Fibroblast of lung (primary cell): ENCODE results near the gene RRP12. TPM values are rescaled to one million over a fixed set of nuclear protein-coding genes. Genes with fewer than 3 reads are reported as not detected.

Experiments
- DNase-seq, 2 donors: peaks; one replicate each; pipeline versions ENCODE4 v3.0.0 to v3.0.0-alpha.2; 2010; ENCODE audit warnings: low read depth in 2 of 2
- H2AFZ ChIP-seq: 2 replicates; pipeline ENCODE4 v1.5.1; 2012; ENCODE audit warnings: low read length, control low read depth, inconsistent platforms
- H3K27ac ChIP-seq: 2 replicates; pipeline ENCODE4 v1.5.1; 2011; ENCODE audit warnings: low read length, control low read depth; ENCODE audit not compliant: insufficient read depth
- H3K27me3 ChIP-seq: 2 replicates; pipeline ENCODE4 v1.5.1; 2011; ENCODE audit warnings: mild to moderate bottlenecking, low read length; ENCODE audit not compliant: control insufficient read depth, insufficient read depth
- H3K36me3 ChIP-seq: 2 replicates; pipeline ENCODE4 v1.5.1; 2011; ENCODE audit warnings: low read length; ENCODE audit not compliant: control insufficient read depth, insufficient read depth
- H3K4me1 ChIP-seq: 2 replicates; pipeline ENCODE4 v1.5.1; 2011; ENCODE audit warnings: low read length; ENCODE audit not compliant: control insufficient read depth, insufficient read depth; ENCODE audit errors: extremely low read depth
- H3K4me2 ChIP-seq: 2 replicates; pipeline ENCODE4 v1.5.1; 2011; ENCODE audit warnings: low read length, control low read depth; ENCODE audit not compliant: insufficient read depth; ENCODE audit errors: extremely low read depth
- H3K4me3 ChIP-seq, 4 experiments: fragments of 200-600 bp in 1 of 4; sonication (generic) in 1 of 4; replicated peaks in 1 of 4; 2 replicates each; pipeline ENCODE4 v1.5.1; 2011 to 2016; ENCODE audit warnings: low read length in 4 of 4, low read depth in 3 of 4, mild to moderate bottlenecking in 3 of 4, control low read depth in 2 of 4, inconsistent platforms in 1 of 4, mixed read lengths in 1 of 4; ENCODE audit not compliant: insufficient read depth in 1 of 4; ENCODE audit errors: control extremely low read depth in 1 of 4
- H3K79me2 ChIP-seq: 2 replicates; pipeline ENCODE4 v1.5.1; 2012; ENCODE audit warnings: mild to moderate bottlenecking, low read length, inconsistent platforms; ENCODE audit not compliant: control insufficient read depth, insufficient read depth
- H3K9ac ChIP-seq: 2 replicates; pipeline ENCODE4 v1.5.1; 2011; ENCODE audit warnings: mild to moderate bottlenecking, low read length, control low read depth; ENCODE audit not compliant: insufficient read depth
- H3K9me3 ChIP-seq: 2 replicates; pipeline ENCODE4 v1.5.1; 2012; ENCODE audit warnings: low read depth, low read length; ENCODE audit not compliant: control insufficient read depth, insufficient read depth
- H4K20me1 ChIP-seq: 2 replicates; pipeline ENCODE4 v1.5.1; 2011; ENCODE audit warnings: low read length; ENCODE audit not compliant: control insufficient read depth, insufficient read depth; ENCODE audit errors: extremely low read depth
- CTCF ChIP-seq, 2 donors: IDR thresholded peaks in 1 of 2; conservative IDR thresholded peaks in 1 of 2; 1 replicate in 1 of 2; 2 replicates in 1 of 2; pipeline ENCODE4 v1.5.1; 2011 to 2012; ENCODE audit warnings: low read length in 2 of 2, control low read depth in 1 of 2, inconsistent platforms in 1 of 2, low read depth in 1 of 2, mild to moderate bottlenecking in 1 of 2
- EZH2 ChIP-seq: IDR thresholded peaks from 2 replicates; pipeline ENCODE4 v1.5.1; 2012; ENCODE audit warnings: low read length, control low read depth, mild to moderate bottlenecking; ENCODE audit errors: missing control alignments
- polyA plus RNA-seq, 2 donors: library from polyadenylated mRNA; depleted of rRNA in 1 of 2; stranded (reverse) in 1 of 2; unstranded in 1 of 2; fragments of >200 nt; gene quantifications; 2 replicates each; pipeline ENCODE4 v1.2.1, GENCODE V29; 2011 to 2012; ENCODE audit warnings: missing spikeins in 1 of 2
- total RNA-seq: library from RNA; depleted of rRNA; stranded (reverse); fragments of >200 nt; gene quantifications from 2 replicates; pipeline ENCODE4 v1.2.1, GENCODE V29; 2014

RRP12 gene
- total and polyA plus RNA-seq, 2 donors (not counting 1 experiment from before 2014, with no cell fraction given): 6.1 to 10.7 TPM

GRCh38 chr10:97323501-97323900 lies 77.6 kb downstream of the RRP12 start:
- TF ChIP-seq CTCF (conservative IDR thresholded peaks at IDR 0.05 in 1 of 2, IDR thresholded peaks at IDR 0.05 in 1 of 2; ENCODE audit: low read depth in 1 of 2, low read length in 2 of 2) (no peak), EZH2 (no peak)
- Histone ChIP-seq H2AFZ (no peak overlapping the region), H3K9me3 (no peaks in the 10 kb centered on the region), H3K36me3 (no peaks in the 10 kb centered on the region), H3K4me3 (no peak overlapping the region), H3K4me2 (no peak overlapping the region), H3K79me2 (no peaks in the 10 kb centered on the region), H3K9ac (no peak overlapping the region), H4K20me1 (no peaks in the 10 kb centered on the region), H3K27ac (no peak overlapping the region), H3K4me1 (peaks cover 4% of the 10 kb centered on the region), H3K27me3 (no peaks in the 10 kb centered on the region)
- no peak for DNase-seq

- DNase-seq: no peak
- Histone ChIP-seq H2AFZ (no peak overlapping the region), H3K36me3 (no peaks in the 10 kb centered on the region), H3K79me2 (no peaks in the 10 kb centered on the region), H3K9ac (no peak overlapping the region), H3K9me3 (no peaks in the 10 kb centered on the region), H3K27me3 (no peaks in the 10 kb centered on the region), H3K4me2 (no peak overlapping the region), H3K4me1 (peaks cover 4% of the 10 kb centered on the region), H3K27ac (no peak overlapping the region), H3K4me3 (no peak overlapping the region), H4K20me1 (no peaks in the 10 kb centered on the region)
- TF ChIP-seq EZH2 (no peak), CTCF (conservative IDR thresholded peaks at IDR 0.05 in 1 of 2, IDR thresholded peaks at IDR 0.05 in 1 of 2; ENCODE audit: low read depth in 1 of 2, low read length in 2 of 2) (no peak)
These were observed 79.3 kb downstream of the RRP12 start for GRCh38 chr10:97321804-97322190.

DNA sequence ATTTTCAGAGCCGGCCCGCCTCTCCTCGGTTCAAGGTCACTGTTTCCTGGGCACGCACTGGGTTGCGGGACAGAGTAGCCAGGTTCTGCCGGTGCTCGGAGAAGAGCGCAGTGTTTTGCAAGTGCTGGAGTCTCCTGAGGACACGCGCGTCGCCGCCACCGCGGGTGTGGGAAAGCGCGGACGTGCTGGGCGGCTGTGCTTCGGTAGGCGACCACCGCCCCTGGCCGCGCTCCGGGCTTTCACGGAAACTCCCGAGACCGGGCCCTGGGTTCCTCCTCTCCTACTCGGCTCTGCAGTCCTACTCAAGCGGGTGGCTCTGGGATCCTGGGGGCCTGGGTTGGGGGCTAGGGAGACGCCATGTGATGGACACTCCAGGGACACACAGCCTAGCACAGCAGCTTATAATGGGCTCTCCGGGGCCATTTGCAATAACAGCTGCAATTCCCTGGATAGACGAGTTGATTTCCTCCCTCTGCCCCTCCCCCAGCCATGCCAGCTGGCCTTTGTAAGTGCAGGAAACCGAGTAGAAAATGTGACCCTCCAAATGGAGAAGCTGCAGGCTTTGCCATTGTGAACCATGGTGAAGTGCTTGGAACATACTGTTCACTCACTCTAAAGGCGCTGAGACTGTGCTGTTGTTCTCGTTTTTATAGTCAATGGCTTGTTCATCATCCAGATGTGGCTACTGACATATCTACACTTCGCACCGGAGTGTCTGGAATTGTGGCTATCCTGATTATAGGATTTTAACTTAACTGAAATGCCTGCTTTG lies 79.9 kb downstream of the RRP12 start:
- no peak for DNase-seq
- Histone ChIP-seq H3K4me1 (peaks cover 4% of the 10 kb centered on the region), H3K9me3 (no peaks in the 10 kb centered on the region), H3K79me2 (no peaks in the 10 kb centered on the region), H3K27me3 (no peaks in the 10 kb centered on the region), H3K36me3 (no peaks in the 10 kb centered on the region), H3K4me2 (no peak overlapping the region), H4K20me1 (no peaks in the 10 kb centered on the region), H3K4me3 (peak overlapping the region in 1 of 4 experiments; percentile 70), H3K27ac (no peak overlapping the region), H3K9ac (no peak overlapping the region), H2AFZ (no peak overlapping the region)
- no peak for TF ChIP-seq CTCF (conservative IDR thresholded peaks at IDR 0.05 in 1 of 2, IDR thresholded peaks at IDR 0.05 in 1 of 2; ENCODE audit: low read depth in 1 of 2, low read length in 2 of 2)
- TF ChIP-seq EZH2: no peak
